Neural cell (in vitro differentiated cells): ENCODE data around the gene ATP2C1. TPM values are rescaled to one million over a fixed set of nuclear protein-coding genes. Genes with fewer than 3 reads are reported as not detected.

Experiments
- H2AFZ ChIP-seq: fragments of 200-600, 300-800 bp; sonication (generic), shearing (Covaris generic); 2 replicates; pipeline ENCODE4 v1.6.0; 2014; ENCODE audit warnings: low read depth, mild to moderate bottlenecking, antibody characterized with exemption, low read length, moderate library complexity
- H3F3A ChIP-seq: fragments of 200-600 bp; shearing (Covaris generic); 2 replicates; pipeline ENCODE4 v1.6.1; 2016; ENCODE audit warnings: mild to moderate bottlenecking, moderate library complexity, mixed read lengths, antibody characterized with exemption, low read length; ENCODE audit not compliant: insufficient read depth, poor library complexity, severe bottlenecking
- H3K27ac ChIP-seq: fragments of 200-600, 300-800 bp; sonication (generic), shearing (Covaris generic); 2 replicates; pipeline ENCODE4 v1.5.1; 2014; ENCODE audit warnings: mild to moderate bottlenecking, low read length, moderate library complexity
- H3K27me3 ChIP-seq: fragments of 300-800, 200-600 bp; sonication (generic), shearing (Covaris generic); 2 replicates; pipeline ENCODE4 v1.6.0; 2014; ENCODE audit warnings: mild to moderate bottlenecking, low read depth, low read length, moderate library complexity; ENCODE audit not compliant: insufficient read depth
- H3K36me3 ChIP-seq: fragments of 300-800, 200-600 bp; sonication (generic), shearing (Covaris generic); 2 replicates; pipeline ENCODE4 v1.5.1; 2014; ENCODE audit warnings: mild to moderate bottlenecking, antibody characterized with exemption, low read length, moderate library complexity; ENCODE audit not compliant: insufficient read depth
- H3K4me2 ChIP-seq: fragments of 300-800, 200-600 bp; sonication (generic), shearing (Covaris generic); 2 replicates; pipeline ENCODE4 v1.6.0; 2014; ENCODE audit warnings: mild to moderate bottlenecking, low read length
- H3K4me3 ChIP-seq: fragments of 300-800, 200-600 bp; sonication (generic), shearing (Covaris generic); 2 replicates; pipeline ENCODE4 v1.5.1; 2014; ENCODE audit warnings: mild to moderate bottlenecking, low read length, moderate library complexity
- H3K79me2 ChIP-seq: fragments of 200-600 bp; shearing (Covaris generic); replicated peaks from 2 replicates; pipeline ENCODE4 v1.6.0; 2014; ENCODE audit warnings: mild to moderate bottlenecking, low read length, moderate library complexity; ENCODE audit not compliant: insufficient read depth
- H3K9ac ChIP-seq: fragments of 300-800, 200-600 bp; sonication (generic), shearing (Covaris generic); 2 replicates; pipeline ENCODE4 v1.6.1; 2016; ENCODE audit warnings: mild to moderate bottlenecking, low read length, mixed read lengths
- H3K9me2 ChIP-seq: fragments of 200-600 bp; shearing (Covaris generic); 2 replicates; pipeline ENCODE4 v1.6.1; 2016; ENCODE audit warnings: mild to moderate bottlenecking, low read length, mixed read lengths; ENCODE audit not compliant: insufficient read depth
- H3K9me3 ChIP-seq: fragments of 200-600, 300-800 bp; sonication (generic), shearing (Covaris generic); 2 replicates; pipeline ENCODE4 v1.6.1; 2016; ENCODE audit warnings: mild to moderate bottlenecking, mixed run types, low read length, moderate library complexity, mixed read lengths
- H4K20me1 ChIP-seq: fragments of 200-600 bp; shearing (Covaris generic); 2 replicates; pipeline ENCODE4 v1.6.1; 2016; ENCODE audit warnings: mild to moderate bottlenecking, mixed run types; ENCODE audit not compliant: insufficient read depth
- CTCF ChIP-seq: fragments of 450-650 bp; IDR thresholded peaks from 2 replicates; pipeline ENCODE4 v1.5.1; 2014; ENCODE audit warnings: antibody characterized with exemption, mild to moderate bottlenecking, moderate library complexity; ENCODE audit not compliant: poor library complexity, severe bottlenecking
- EP300 ChIP-seq: fragments of 450-650 bp; conservative IDR thresholded peaks from 2 replicates; pipeline ENCODE4 v1.6.1; 2014; ENCODE audit warnings: antibody characterized with exemption, mild to moderate bottlenecking, moderate library complexity; ENCODE audit not compliant: poor library complexity, severe bottlenecking
- EZH2 ChIP-seq: fragments of 200-600, 300-800 bp; shearing (Covaris generic), sonication (generic); IDR thresholded peaks from 2 replicates; pipeline ENCODE4 v1.6.1; 2014; ENCODE audit warnings: antibody characterized with exemption, low read length, borderline replicate concordance, mild to moderate bottlenecking; ENCODE audit not compliant: insufficient read depth, poor library complexity, severe bottlenecking
- MXI1 ChIP-seq: fragments of 450-650 bp; conservative IDR thresholded peaks from 2 replicates; pipeline ENCODE4 v1.6.1; 2014; ENCODE audit warnings: antibody characterized with exemption, mild to moderate bottlenecking; ENCODE audit not compliant: poor library complexity, severe bottlenecking
- POLR2AphosphoS5 ChIP-seq: IDR thresholded peaks from 2 replicates; pipeline ENCODE4 v1.6.1; 2012
- RAD21 ChIP-seq: fragments of 450-650 bp; conservative IDR thresholded peaks from 2 replicates; pipeline ENCODE4 v1.6.1; 2014; ENCODE audit warnings: antibody characterized with exemption, mild to moderate bottlenecking, moderate library complexity
- REST ChIP-seq: IDR thresholded peaks from 2 replicates; pipeline ENCODE4 v1.6.1; 2012; ENCODE audit warnings: borderline replicate concordance
- SMC3 ChIP-seq: fragments of 450-650 bp; conservative IDR thresholded peaks from 2 replicates; pipeline ENCODE4 v1.6.1; 2014; ENCODE audit warnings: antibody characterized with exemption, mild to moderate bottlenecking, moderate library complexity; ENCODE audit not compliant: poor library complexity
- TAF1 ChIP-seq: IDR thresholded peaks from 2 replicates; pipeline ENCODE4 v1.6.1; 2012; ENCODE audit warnings: low read depth
- polyA plus RNA-seq: library from polyadenylated mRNA; depleted of rRNA; stranded (reverse); fragments of >200 nt; gene quantifications from 2 replicates; pipeline ENCODE4 v1.2.3, GENCODE V29; 2014

The ATP2C1 gene
- polyA plus RNA-seq, 1 donor from 2014 or later, result 134 TPM

- Histone ChIP-seq H3K9me3 (no peaks in the 10 kb centered on the region), H3K27me3 (no peaks in the 10 kb centered on the region), H3K4me3 (no peak overlapping the region), H3K79me2 (no peaks in the 10 kb centered on the region), H3K27ac (no peak overlapping the region), H4K20me1 (no peaks in the 10 kb centered on the region), H3K9ac (no peak overlapping the region), H3K36me3 (no peaks in the 10 kb centered on the region), H3F3A (no peaks in the 10 kb centered on the region), H3K4me2 (no peak overlapping the region), H2AFZ (no peak overlapping the region), H3K9me2 (no peaks in the 10 kb centered on the region)
- TF ChIP-seq TAF1 (no peak), EP300 (no peak), SMC3 (no peak), EZH2 (no peak), RAD21 (no peak), MXI1 (no peak), REST (no peak), CTCF (no peak), POLR2AphosphoS5 (no peak)
Observed at GRCh38 chr3:131028844-131029243, 135.0 kb downstream of the ATP2C1 start.

DNA sequence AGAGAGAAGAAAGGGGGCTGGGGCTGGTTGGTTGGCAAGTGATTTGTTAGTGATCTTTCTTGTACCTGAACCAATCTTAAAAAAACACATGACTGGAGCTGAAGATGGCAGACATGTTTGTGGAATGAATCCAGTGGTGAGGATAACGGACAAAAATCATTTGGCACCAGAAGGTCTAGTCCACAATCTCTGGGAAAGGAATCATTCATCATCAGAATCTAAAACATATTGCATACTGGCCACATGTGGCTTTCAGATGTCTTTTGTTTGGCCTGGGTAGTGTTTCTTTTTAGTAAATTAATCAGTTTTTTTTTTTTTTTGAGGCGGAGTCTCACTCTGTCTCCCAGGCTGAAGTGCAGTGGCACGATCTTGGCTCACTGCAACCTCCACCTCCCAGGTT, 137.8 kb downstream of the ATP2C1 start:
- H3K27ac ChIP-seq, result no peak overlapping the region
- no peaks in the 10 kb centered on the region for H3K9me2 ChIP-seq
- no peak overlapping the region for H2AFZ ChIP-seq
- no peak overlapping the region for H3K4me2 ChIP-seq
- H3F3A ChIP-seq, result no peaks in the 10 kb centered on the region
- no peak overlapping the region for H3K9ac ChIP-seq
- TF ChIP-seq REST (no peak), MXI1 (no peak), CTCF (no peak), SMC3 (no peak), EP300 (no peak), RAD21 (no peak), POLR2AphosphoS5 (no peak), EZH2 (no peak), TAF1 (no peak)
- H3K36me3 ChIP-seq, result no peaks in the 10 kb centered on the region
- H3K9me3 ChIP-seq, result no peaks in the 10 kb centered on the region
- no peak overlapping the region for H3K4me3 ChIP-seq
- H3K27me3 ChIP-seq, result no peaks in the 10 kb centered on the region
- H3K79me2 ChIP-seq, result no peaks in the 10 kb centered on the region
- H4K20me1 ChIP-seq, result no peaks in the 10 kb centered on the region
